Left renal cortex interstitium (tissue), 4 donors: ENCODE results near the gene CBX6. TPM values are rescaled to one million over a fixed set of nuclear protein-coding genes. Genes with fewer than 3 reads are reported as not detected.

Experiments
- DNase-seq, 4 donors: peaks; one replicate each; pipeline ENCODE4 v3.0.0-alpha.2; 2013; ENCODE audit warnings: low read depth in 4 of 4, low spot score in 2 of 4, missing footprints in 1 of 4
- polyA plus RNA-seq, 4 donors: library from polyadenylated mRNA; unstranded; fragments of 120-200 nt; gene quantifications; one replicate each; pipeline ENCODE4 v1.2.1, GENCODE V29; 2013; ENCODE audit not compliant: insufficient read length in 4 of 4

Gene CBX6
- polyA plus RNA-seq, 4 donors, result 35.9 to 50.8 (median 43.0) TPM

DNA sequence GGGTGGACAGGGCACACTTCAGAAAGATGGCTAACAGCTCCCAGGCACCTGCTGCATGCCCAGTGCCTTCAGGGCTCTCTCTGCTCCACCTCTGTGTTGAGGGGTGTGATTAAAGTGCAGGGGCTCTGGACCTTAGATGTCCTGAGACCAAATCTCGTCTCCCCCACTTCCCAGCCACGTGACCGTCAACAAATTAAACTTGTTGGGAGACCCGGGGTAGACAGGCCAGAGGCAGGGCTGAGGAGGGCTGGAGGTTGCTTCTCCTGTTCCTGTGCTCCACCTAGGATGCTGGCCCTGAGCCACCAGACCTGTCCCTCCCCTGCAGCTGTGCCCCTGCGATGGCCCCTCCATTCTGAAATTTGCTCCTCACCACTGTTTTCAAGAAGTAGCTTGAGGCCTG, 45.2 kb downstream of the CBX6 start:
- no peak for DNase-seq

GRCh38 chr22:38826386-38826785, 45.6 kb downstream of the CBX6 start:
- DNase-seq, result no peak

GRCh38 chr22:38824585-38824984, 47.4 kb downstream of the CBX6 start:
- peak; percentile 55 to 90 (median 64) for DNase-seq

- DNase-seq, result no peak
These were observed 48.4 kb downstream of the CBX6 start for GRCh38 chr22:38823637-38824036.

DNA sequence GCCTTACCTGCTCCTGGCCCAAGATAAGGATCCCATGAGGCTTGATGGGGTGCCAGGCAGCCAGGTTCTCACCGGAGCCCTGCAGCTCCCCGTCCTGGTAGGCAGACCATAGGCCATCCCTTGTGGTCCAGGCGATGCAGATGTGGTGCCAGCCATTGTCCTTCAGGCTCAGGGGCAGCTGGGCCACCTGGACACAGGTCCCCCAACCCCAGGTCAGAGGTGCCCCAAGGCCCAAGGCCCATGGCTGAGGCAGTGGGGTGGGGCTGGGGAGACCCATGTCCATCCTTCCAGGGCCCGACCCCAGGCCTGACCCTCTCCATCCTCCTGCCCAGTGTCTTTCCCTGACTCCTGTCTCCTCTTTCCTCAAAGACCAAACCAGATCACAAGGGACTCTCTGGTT, 48.9 kb downstream of the CBX6 start:
- no peak for DNase-seq

DNA sequence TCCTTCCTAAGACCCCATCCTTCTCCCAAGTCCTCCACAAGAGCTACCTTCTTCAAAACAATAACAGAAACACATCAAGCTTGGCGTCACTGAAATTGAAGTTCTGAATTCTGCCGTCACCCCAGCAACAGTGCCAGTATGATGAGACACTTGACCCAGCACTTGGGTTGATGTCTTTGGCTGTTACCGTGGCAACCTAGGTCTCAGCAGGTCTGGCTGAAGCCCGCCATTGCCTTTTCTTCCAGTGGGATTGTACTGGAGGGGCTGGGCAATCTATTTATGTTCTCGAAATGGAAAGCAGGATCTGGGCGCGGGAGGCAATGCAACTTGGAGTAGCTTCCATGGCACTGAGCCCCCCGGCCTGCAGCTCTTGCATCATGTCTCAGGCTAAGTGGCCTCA, 52.0 kb downstream of the CBX6 start:
- no peak for DNase-seq

DNA sequence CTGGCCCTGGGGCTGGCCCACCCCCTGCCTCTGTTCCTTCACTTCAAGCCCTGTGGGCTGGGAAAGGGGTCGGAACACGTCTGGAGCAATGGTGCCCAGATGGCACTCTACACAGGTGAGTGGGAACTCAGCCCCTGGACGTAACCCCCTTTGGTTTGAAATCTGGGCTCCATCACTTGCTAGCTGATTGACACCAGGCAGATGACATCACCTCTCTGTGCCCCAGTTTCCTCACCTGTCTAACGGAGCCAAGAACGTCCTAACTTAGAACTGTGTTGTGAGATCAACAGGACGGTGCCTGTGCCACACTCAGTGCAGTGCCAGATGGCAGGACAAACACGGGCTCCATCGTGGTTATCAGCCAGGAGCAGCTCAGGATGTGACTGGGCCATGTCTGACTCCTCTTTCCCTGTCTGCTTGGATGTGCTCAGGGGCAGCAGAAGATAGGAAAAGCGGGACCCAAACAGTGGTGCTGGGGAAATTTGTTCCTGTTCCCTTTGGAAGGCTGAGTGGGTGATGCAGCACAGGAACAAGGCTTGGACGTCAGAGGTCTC, 52.6 kb downstream of the CBX6 start:
- DNase-seq, result no peak

DNA sequence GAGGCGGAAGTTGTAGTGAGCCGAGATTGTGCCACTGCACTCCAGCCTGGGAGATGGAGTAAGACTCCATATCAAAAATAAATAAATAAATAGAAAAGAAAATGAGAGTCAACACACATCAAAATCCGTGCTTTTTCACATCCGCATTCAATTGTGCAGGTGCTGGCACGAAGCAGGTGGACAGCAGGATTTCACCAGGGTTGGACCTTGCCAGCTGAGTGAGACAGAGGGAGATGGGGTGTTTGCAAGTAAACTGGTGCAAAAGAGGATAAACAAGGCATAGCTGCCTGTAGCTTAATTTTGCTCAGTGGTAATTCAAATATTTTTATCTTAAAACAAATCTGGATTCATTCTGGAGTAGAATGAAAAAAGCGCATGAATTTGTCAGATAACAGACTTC, 54.8 kb downstream of the CBX6 start:
- DNase-seq, result no peak

GRCh38 chr22:38815842-38816241, 56.2 kb downstream of the CBX6 start:
- DNase-seq, result no peak

Other genes starting within 250 kb of the CBX6 start
- 10 to 100 TPM in 2 of 4 donors, 1 to 10 TPM in 2; 3.6 to 12.6 (median 7.8) TPM for gene FAM227A, start 215.8 kb downstream of the CBX6 start, polyA plus RNA-seq
- gene CBY1, start 215.6 kb downstream of the CBX6 start, polyA plus RNA-seq, result 10 to 100 TPM; 58.4 to 60.8 (median 59.9) TPM
- gene TOMM22, start 190.3 kb downstream of the CBX6 start, polyA plus RNA-seq, result 100 to 1,000 TPM in 1 of 4 donors, 10 to 100 TPM in 3; 85.1 to 103 (median 88.8) TPM
- 10 to 100 TPM; 38.0 to 45.8 (median 40.1) TPM for gene JOSD1, start 171.3 kb downstream of the CBX6 start, polyA plus RNA-seq
- 10 to 100 TPM; 36.8 to 63.6 (median 52.3) TPM for gene GTPBP1, start 166.3 kb downstream of the CBX6 start, polyA plus RNA-seq
- 10 to 100 TPM; 46.3 to 70.2 (median 68.5) TPM for gene SUN2, start 116.2 kb downstream of the CBX6 start, polyA plus RNA-seq
- gene DNAL4, start 78.1 kb downstream of the CBX6 start, polyA plus RNA-seq, result 10 to 100 TPM; 34.3 to 43.5 (median 39.8) TPM
- gene NPTXR, start 28.2 kb downstream of the CBX6 start, polyA plus RNA-seq, result 1 to 10 TPM; 4.3 to 4.8 (median 4.7) TPM
- gene APOBEC3A, start 85.4 kb upstream of the CBX6 start, polyA plus RNA-seq, result under 1 TPM in 3 of 4 donors, not detected in 1; 0.17 to 0.46 (median 0.42) TPM
- 1 to 10 TPM; 5.9 to 7.5 (median 6.8) TPM for gene APOBEC3B, start 110.1 kb upstream of the CBX6 start, polyA plus RNA-seq
- gene APOBEC3C, start 142.0 kb upstream of the CBX6 start, polyA plus RNA-seq, result 10 to 100 TPM in 2 of 4 donors, 1 to 10 TPM in 2; 9.4 to 10.7 (median 10.2) TPM
- 1 to 10 TPM in 2 of 4 donors, under 1 TPM in 2; 0.92 to 2.0 (median 1.4) TPM for gene APOBEC3D, start 148.9 kb upstream of the CBX6 start, polyA plus RNA-seq
- gene APOBEC3F, start 168.6 kb upstream of the CBX6 start, polyA plus RNA-seq, result 10 to 100 TPM in 1 of 4 donors, 1 to 10 TPM in 3; 6.8 to 10.4 (median 8.8) TPM
- 10 to 100 TPM in 1 of 4 donors, 1 to 10 TPM in 3; 7.5 to 11.1 (median 8.5) TPM for gene APOBEC3G, start 205.1 kb upstream of the CBX6 start, polyA plus RNA-seq
- under 1 TPM in 2 of 4 donors, not detected in 2; 0.24 to 0.30 TPM for gene APOBEC3H, start 225.0 kb upstream of the CBX6 start, polyA plus RNA-seq